HS-27A (cell line): ENCODE measurements around the gene VPS26B.
"Not testable (repeated sequence)": the region's sequence is repeated elsewhere in the genome, so short reads cannot be mapped to it uniquely, and the experiment has no call there.

Experiments
- DNase-seq: peaks from one replicate; pipeline ENCODE4 v3.0.0-alpha.2; 2012; ENCODE audit warnings: low read depth, missing footprints

VPS26B gene

GRCh38 chr11:134223836-134224709 lies at the start of gene VPS26B, which contains the start of gene NCAPD3:
Gene VPS26B (plus strand): TSS chr11:134224671. CDS start chr11:134225123, 452 bp downstream.
Gene NCAPD3 (minus strand): TSS chr11:134223967. CDS start chr11:134223926, 41 bp downstream.
- peak; percentile 33 for DNase-seq

DNA sequence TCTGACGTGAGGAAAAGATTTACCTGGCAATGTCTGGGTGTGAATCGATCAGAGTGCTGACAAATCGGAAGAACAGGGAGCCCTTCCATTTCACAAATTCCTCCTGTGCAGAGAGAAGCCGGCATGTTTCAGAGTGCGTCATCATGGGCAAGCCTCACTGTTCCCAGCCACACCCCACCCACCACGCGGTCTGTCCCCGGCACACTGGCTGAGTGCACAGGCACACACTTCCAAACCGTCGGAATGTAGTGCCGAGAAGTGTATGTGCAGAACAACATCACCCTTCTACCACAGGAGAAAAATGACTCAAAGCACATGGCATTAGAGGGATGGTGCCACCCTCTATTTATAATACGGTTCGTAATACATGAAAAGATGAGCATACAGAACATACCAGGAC lies 48.2 kb upstream of the VPS26B start:
- DNase-seq, result no peak

DNA sequence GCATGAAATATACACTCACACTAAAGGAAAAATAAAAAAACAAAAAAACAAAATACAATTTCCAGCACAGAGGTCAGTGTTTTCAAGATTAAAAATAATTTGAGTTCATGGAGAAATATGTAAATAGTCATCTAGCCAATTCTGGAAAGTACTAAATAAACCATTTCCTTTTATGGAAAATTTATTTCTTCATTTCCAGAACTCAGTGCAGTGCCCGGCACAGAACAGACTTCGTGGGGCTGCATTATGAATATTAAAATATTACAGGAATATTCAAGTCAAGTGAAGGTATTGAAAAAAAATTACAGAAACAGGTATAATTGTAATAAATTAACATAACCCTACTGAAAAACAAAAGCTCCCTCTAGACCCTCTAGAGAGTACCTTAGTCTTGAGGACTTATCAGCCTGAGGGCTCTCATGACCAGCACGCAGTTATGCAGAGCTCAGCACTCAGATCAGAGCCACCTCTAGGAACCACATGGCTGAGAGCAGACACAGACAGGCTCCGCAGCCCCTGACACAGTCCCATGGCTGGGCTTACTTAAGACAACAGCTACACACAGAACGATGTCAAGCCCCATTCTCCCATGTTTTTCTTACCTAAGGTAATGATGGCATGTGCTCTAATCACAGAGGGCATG lies 46.3 kb upstream of the VPS26B start:
- no peak for DNase-seq

GRCh38 chr11:134181707-134182106 lies 42.8 kb upstream of the VPS26B start:
- no peak for DNase-seq

- DNase-seq, result not testable (repeated sequence)
Observed at GRCh38 chr11:134188092-134188491, 36.4 kb upstream of the VPS26B start.

DNA sequence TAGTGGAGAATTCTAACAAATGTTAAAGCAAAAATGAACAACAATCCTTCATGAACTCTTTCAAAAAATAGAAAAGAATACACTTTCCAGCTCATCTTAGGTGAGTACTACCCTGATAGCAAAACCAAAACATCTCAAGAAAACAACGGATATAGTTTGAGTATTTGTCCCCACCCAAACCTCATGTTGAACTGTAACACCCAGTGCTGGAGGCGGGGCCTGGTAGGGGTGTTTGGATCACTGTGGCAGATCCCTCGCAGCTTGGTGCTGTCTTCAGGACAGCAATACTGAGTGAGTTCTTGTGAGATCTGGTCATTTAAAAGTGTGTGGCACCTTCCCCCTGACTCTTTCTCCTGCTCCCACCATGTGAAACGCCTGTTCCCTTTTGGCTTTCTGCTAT lies 27.7 kb upstream of the VPS26B start:
- DNase-seq, result no peak

DNA sequence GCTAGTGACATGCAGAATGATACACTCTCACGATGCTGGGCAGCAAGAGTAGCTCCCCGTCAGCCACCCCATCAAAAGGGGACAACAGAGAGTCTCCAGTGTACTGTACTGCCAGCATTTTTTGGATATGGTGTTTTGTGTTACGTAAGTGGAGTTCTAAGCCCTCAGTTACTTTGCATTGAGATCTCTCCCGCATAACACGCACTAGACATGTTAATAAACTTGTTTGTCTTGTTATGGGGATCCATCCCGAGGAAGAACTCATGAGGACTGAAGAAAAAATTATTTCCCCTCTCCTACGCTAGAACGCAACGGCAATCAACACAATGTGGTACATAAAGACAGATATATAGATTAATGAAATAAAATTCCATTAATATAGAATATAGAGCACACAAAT lies 24.9 kb upstream of the VPS26B start:
- no peak for DNase-seq

GRCh38 chr11:134200688-134201087 lies 23.8 kb upstream of the VPS26B start:
- DNase-seq, result no peak

DNA sequence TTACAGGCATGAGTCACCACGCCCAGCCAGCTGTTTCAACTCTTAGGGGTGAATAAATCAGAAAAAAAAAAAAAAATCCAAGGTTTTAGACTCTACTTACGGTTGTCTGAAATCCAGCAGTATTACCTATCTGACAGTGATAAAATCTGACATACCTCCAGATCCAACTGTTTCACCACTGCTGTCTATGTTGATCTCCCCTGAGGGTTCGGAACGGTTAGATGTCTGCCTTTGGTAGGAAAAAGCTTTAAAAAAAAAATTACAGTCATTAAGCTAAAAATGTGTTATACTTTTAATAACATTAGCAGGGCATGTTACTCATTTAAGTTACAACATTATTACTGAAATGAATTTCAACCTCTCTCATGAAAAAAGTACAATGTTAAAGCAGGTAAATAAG lies 21.8 kb upstream of the VPS26B start:
- no peak for DNase-seq

DNA sequence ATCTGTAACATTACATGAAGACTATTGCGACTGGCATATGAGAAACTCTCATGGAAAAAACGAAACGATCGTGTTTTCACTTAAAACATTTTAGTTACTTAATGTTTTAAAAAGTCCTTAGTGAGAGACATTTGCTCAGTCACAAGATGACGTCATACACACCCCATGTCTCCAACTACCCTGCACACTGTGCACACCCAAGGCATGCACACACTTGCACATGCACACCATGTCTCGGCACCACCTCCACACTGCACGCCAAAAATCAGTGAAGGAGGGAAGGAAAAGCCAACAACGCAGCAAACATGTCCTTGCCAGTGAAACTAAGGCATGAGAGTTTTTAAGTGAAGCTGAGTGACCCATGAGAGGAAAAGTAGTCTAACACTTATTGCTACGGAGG lies 18.7 kb upstream of the VPS26B start:
- no peak for DNase-seq

GRCh38 chr11:134206185-134206584 lies 18.3 kb upstream of the VPS26B start:
- DNase-seq, result no peak

GRCh38 chr11:134207538-134208239 lies 16.8 kb upstream of the VPS26B start:
- DNase-seq, result no peak

GRCh38 chr11:134215836-134216235 lies 8.6 kb upstream of the VPS26B start:
- no peak for DNase-seq

- no peak for DNase-seq
Observed at GRCh38 chr11:134216816-134217215, 7.7 kb upstream of the VPS26B start.

DNA sequence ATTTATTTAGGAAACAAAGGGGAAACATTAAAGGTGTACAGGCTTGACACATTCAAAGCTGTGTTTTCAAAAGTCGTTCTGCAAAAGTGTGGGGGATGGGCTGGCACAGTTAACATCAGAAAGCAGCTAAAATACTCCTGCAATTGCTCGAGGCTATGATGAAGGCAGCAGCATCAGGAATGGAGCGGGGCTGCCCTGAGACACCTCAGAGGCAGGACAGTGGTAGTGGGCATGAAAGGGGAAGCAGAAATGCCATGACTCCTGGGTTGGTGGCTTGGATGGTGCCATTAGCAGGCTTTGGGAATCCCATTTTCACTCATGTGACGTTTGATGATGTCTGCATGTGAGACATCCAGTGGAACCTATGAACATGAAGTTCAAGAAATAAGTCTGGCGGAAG lies 1.4 kb upstream of the VPS26B start:
- no peak for DNase-seq

- no peak for DNase-seq
Observed at GRCh38 chr11:134224710-134225664, 516 bp downstream of the VPS26B start.

DNA sequence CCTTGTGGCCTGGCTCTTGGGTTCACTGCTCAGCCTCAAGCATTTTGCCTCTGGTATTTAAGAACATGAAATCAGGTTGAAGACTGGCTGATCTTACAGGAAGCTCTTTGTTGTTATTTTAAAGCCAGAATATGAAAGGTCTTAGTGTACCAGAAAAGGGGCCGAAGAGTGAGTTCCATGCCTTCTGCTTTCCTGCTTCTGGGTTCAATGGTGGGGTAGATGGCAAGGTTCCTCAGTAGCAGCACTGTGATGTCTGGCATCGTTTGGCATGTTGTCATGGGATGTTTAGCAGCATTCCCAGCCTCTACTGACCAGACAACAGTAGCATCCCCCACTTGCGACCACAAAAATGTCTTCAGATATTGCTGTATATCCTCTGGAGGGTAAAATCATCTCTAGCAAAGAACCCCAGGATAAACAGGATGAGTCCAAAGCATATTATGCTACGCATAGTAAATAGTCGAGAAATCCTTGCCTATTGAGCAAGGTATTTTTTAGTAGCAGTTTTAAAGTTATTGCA lies 2.4 kb downstream of the VPS26B start:
- no peak for DNase-seq

DNA sequence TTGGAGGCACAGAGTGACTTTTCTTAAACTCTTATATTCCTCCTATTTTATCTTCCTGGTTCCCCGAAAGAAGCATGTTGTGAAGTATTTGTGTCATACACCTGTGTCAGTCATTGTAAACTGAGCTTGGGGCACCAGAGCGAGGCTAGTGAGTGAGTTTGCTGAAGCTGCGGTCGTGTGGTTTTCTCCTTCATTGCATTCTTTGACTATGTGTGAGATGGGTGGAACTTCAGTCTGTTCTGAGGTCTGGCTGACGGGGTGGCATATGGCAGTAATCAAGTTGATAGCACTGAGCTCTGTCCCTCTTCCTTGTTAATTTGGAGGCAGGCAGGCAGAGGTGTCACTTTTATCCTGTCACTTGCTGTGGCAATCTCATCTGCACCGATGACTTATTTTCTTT lies 4.2 kb downstream of the VPS26B start:
- DNase-seq, result no peak

- no peak for DNase-seq
Observed at GRCh38 chr11:134229126-134229790, 4.8 kb downstream of the VPS26B start.

- DNase-seq, result no peak
Observed at GRCh38 chr11:134230339-134230738, 5.9 kb downstream of the VPS26B start.
